Fibroblast of skin of abdomen (primary cell): ENCODE data around the gene FARSA.

Source experiments
- DNase-seq: peaks from one replicate; pipeline ENCODE4 v3.0.0-alpha.2; 2013

Gene FARSA

DNA sequence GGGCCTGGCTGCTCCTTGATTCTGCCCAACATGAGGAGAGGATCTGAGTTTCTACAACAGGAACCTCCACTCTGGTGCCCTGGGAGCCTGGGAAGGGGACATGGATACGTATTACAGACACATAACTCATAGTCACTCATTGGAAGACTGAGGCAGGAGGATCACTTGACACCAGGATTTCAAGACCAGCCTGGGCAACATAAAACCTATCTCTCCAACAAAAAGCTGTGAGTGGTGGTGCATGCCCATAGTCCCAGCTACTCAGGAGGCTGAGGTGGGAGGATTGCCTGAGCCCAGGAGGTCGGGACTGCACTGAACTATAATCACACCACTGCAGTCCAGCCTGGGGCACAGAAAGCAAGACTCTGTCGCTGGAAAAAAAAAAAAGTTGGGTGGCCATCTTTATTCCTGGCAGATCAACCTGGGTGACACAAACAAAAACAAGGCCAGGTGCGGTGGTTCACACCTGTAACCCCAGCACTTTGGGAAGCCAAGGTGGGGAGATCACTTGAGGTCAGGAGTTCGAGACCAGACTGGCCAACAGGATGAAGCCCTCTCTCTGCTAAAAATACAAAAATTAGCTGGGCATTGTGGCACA is 45.4 kb downstream of the FARSA start:
- no peak for DNase-seq

DNA sequence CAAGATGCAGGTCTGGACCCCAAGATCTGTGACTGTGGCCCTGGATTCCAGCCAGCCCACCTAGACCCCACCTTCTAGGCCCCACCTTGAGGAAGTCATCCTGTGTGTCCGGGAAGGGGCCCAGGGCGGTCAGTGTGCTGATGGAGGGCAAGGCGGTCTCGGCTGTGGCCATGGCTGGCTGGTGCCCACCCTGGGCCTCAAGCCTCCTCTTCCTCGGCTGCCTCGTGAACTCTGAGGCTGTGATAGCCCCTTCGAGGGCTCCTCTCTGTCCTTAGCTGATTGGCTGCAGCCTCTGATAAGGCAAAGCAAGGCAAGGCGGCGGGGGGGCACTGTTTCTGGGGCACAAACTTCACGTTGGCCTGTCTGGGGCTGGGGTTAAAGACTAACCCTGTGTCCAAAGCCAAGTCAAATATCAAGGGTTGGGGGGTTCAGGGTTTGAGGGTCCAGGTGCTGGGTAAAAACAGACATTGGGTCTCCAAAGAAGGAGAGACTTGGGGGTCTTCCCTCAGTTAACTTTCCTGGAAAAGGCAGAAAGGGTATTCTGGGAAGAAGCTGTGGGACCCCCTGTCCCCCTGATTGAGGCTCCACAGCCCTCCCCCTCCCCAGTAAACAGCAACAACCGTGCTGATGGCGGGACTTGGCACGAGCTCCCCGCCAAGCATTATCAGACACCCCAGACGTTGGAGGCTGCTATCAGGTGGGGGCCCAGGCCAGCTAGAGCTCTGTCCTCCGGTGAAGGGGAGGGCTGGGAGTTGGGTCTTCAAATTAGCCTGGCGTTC is 46.4 kb downstream of the FARSA start, which contains the start of gene KLF1:
Gene KLF1, minus strand, starts transcription at position 233 of the 779 bp plus-strand sequence. Its CDS starts 61 bp downstream, at position 172.
- DNase-seq, result no peak

DNA sequence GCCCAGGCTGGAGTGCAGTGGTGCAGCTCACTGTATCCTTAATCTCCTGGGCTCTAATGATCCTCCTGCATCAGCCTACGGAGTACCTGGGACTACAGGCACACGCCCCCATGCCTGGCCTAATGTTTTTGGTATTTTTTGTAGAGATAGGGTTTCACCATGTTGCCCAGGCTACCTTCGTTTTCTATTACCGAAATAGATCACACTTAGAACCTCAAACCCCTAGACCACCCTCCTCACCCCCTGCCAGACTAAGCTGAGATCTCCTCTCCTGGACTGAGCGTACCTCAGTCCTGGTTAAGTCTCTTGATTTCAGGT is 46.9 kb downstream of the FARSA start:
- no peak for DNase-seq

DNA sequence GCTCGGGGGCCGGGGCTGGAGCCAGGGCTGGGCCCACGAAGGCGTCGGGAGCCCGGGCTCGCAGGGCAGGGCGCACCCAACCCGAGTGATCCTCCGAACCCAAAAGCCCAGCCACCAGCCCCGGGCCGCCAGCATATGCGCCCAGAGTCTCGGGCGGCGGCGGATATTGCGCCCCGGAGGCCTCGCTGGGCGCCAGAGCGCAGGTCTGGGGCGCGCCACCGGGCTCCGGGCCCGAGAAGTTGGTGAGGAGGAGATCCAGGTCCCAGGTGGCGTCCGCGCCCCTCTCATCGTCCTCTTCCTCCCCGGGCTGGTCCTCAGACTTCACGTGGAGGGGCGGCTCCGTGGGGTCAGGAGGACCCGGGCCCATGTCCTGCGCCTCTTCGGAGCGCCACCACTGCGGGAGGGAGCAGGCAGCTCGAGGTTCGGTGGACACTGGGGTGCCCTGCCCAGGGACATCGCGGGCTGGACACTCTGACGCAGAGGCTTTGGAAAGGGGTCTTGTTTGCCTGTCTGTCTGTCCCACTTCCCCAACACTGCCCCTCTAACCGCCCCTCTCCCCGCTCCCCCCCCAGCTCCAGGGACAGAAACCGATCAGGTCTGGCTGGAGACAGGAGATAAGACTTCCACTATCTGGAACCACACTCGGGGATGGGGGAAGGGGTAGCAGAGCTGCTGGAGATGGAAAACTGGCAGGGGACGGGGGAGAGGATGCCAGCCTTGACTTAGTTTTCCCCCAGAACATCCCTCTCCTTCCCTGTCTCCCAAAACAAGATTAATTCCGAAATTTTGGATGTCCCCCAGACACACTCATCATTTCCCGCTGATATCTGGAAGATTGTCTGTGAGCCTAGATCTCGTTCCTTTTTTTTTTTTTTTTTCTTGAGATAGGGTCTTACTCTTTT is 47.5 kb downstream of the FARSA start:
- DNase-seq, result no peak

DNA sequence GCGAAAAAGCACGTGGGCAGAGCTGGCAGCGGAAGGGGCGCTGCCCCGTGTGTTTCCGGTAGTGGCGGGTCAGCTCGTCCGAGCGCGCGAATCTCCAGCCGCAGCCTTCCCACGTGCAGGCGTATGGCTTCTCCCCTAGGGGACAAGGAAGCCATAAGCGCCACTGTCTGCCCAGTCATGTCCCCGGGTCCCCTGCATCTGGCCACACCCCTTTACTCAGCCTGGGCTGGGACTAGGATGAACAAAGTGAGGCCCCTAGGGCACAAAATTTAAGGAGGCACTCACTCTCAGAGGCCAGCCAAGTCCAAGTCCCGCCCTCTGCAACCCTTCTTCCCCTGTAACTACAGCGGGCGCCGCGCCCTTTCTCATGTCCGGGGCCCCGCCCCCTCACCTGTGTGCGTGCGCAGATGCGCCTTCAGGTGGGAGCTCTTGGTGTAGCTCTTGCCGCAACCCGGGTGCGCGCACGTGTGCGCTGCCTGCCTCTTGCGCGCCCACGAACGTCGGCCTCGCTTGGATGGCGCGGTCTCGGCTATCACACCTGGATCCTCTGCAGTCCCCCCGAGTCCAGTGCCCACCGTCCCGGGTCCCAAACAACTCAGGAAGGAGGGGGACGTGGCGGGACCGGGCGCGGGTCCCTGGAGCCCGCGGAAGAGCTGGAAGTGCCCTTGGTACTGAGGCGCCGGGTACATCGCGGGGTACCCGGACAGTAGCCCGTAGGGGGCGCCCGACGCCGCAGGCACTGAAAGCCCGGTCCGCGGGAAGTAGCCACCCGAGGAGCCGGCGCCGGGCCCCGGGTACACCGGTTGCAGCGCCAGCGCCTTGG is 48.4 kb downstream of the FARSA start:
- DNase-seq, result peak; percentile 19

DNA sequence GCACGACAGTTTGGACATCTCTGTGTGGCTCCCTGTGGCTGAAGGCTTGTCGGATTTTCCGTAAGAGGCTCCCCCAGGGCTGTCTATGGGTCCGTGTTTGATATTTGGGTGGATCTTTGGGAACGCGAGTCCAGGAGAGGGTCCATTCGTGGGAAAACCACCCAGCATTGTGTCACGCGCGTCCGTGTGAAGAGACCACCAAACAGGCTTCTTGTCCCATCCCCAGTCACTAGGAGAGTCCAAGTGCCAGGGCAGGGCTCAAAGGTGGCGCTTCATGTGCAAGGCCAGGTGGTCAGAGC is 48.9 kb downstream of the FARSA start:
- DNase-seq, result no peak

DNA sequence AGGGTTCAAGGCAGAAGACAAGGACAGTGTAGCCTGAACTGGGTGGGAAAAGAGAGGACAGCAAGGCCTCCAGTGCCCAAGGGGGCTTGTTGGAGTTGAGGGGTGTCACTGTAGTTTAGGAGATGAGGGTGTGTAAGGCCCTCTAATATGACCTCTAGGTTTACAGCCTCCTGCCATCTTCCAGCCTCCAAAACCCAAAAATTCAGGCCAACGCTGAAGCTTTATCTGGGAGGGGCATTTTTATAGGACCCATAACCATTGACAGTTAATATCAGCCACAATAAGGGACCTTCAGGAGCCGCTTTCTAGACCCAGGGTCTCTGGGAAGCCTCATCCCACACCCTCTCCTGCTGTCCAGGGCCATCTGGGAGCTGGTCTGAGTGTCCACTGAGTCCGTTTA is 49.3 kb downstream of the FARSA start:
- no peak for DNase-seq

DNA sequence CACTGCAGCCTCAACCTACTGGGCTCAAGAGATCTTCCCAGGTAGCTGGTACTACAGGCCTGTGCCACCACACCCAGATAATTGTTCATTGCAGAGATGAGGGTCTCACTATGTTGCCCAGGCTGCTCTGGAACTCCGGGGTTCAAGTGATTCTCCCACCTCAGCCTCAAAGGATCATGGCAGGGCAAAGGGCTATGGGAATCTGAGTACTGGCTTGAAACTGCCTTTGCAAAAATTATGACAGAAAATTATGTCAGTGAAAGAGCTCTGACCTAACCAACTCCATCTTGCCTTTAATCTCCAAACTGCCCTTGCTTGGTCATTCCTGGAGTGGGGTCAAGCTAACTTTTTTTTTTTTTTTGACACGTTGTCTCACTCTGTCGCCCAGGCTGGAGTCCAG is 50.9 kb downstream of the FARSA start:
- no peak for DNase-seq

DNA sequence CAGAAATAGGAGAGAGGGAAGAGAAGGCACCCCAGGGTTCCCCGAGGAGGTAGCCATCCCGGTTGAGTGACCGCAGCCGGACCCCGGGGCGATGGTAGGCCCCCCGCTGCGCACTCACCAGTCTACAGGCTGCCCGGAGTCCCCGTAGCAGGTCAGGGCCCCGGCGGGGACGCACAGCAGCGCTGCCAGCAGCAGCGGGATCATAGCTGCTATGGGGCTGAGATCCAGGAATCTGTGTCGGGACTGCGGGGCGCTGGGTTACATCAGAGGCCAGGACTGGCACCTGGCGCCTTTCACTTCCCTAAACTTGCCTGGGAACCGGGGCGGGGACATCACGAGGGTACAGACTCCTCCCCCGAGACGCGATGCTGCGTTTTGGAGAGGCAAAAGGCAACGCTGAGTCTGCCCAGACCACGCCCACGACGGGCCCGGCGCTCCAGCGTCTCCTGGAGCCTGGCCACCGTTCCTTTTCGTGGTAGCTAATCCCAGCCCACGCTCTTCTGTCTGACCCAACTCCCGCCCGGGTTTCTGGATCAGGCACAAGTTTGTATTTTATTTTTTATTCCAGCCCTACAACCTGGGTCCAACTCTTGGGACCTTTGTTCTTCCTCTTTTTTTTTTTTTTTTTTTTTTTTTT is 52.2 kb downstream of the FARSA start, which contains the start of gene DNASE2:
Gene DNASE2, minus strand, starts transcription at position 278 of the 637 bp plus-strand sequence. Its CDS starts 74 bp downstream, at position 204.
- peak; percentile 88 for DNase-seq

DNA sequence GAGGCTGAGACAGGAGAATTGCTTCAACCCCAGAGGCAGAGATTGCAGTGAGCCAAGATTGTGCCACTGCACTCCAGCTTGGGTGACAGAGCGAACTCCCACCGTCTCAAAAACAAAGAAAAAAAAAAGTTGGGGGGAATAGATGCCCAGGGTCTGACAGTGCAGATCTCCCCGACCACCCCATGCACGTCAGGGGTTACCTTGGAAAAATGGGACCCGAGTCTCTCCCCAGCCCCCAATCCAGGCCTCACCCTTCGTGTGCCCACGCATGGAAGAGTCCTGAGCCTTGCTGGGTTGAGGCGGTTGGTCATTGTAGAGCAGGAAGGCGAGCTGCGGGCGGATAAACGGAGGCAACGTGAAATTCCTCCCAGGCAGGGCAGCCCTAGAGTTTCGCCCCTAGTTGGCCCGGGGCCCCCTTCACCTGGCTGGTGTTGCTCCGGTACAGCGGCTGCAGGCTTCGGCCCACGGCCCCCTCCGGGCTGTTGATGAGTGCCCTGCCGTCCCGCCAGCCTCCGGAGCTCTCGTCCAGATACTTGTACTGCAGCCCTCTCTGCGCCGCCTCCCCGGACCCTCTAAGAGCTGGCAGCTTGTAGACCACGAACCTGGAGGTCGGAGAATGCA is 52.9 kb downstream of the FARSA start:
- DNase-seq, result no peak

DNA sequence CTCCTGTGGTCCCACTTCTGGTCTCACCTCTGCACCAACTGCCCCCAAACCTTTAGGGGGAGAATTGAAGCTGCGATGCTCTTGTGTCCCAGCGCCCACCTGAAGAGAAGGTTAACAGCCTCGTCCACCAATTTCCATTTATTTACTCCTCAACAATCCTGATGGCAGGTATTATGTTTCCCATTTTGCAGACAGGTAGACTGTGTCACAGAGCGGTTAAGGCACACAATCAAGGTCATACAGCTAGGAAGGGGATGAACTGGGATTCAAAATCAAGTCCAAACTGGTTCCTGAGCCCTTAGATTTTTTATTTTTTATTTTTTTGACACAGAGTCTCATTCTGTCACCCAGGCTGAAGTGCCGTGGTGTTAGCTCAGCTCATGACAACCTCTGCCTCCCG is 58.4 kb downstream of the FARSA start:
- no peak for DNase-seq

DNA sequence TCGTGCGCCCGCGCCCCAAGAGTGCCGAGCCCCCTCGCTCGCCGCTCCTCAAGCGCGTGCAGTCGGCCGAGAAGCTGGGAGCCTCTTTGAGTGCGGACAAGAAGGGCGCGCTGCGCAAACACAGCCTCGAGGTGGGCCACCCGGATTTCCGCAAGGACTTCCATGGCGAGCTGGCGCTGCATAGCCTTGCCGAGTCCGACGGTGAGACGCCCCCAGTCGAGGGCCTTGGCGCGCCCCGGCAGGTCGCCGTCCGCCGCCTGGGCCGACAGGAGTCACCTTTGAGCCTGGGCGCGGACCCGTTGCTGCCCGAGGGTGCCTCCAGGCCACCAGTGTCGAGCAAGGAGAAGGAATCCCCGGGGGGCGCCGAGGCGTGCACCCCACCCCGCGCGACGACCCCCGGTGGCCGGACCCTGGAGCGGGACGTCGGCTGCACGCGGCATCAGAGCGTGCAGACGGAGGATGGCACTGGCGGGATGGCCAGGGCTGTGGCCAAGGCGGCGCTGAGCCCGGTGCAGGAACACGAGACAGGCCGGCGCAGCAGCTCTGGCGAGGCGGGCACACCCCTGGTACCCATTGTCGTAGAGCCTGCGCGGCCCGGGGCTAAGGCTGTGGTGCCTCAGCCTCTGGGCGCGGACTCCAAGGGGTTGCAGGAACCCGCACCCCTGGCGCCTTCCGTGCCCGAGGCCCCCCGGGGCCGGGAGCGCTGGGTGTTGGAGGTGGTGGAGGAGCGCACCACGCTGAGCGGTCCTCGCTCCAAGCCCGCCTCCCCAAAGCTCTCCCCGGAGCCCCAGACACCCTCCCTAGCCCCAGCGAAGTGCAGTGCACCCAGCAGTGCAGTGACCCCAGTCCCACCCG is 59.4 kb downstream of the FARSA start:
- DNase-seq, result no peak

DNA sequence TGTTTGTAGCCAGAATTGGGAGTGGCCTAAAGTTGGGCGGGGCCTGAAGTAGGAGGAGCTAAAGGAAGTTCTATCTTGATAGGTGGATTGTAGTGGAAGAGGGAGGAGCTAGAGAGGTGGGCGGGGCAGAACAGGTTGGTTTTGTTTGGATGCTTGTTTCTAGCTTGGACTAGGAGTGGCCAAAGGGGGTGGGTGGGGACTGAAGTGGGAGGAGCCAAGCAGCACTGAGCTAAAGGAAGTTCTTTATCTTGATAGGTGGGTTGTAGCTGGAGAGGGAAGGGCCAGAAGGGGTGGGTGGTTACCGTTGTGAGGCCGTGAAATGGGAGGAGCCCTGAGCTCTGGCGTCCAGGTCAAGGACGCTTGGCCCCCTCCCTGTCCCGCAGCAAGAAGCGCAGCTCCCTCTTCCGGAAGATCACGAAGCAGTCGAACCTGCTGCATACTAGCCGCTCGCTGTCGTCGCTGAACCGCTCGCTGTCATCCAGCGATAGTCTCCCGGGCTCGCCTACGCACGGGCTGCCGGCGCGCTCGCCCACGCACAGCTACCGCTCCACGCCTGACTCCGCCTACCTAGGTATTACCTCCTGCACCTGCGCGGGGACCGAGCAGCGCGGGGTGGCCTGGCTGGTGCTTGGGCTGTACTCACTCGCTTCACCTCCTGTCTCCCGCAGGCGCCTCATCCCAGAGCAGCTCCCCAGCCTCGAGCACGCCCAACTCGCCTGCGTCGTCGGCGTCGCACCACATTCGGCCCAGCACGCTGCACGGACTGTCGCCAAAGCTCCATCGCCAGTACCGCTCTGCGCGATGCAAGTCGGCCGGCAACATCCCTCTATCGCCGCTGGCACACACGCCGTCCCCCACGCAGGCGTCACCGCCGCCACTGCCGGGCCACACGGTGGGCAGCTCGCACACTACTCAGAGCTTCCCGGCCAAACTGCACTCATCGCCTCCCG is 60.3 kb downstream of the FARSA start:
- peak; percentile 36 for DNase-seq
